Breast epithelium (tissue), 3 donors: ENCODE results near the gene XIRP2.

ENCODE experiments used
- POLR2A ChIP-seq: fragments of 450-650 bp; IDR thresholded peaks from one replicate; pipeline ENCODE4 v1.6.1; 2016; ENCODE audit warnings: antibody characterized with exemption, mild to moderate bottlenecking, moderate library complexity
- TF ChIP-seq, protein P1 (sequence below), 3 donors: fragments of 450-650 bp; IDR thresholded peaks; one replicate each; pipeline ENCODE4 v1.5.1; 2016 to 2017; ENCODE audit warnings: antibody characterized with exemption in 3 of 3, mild to moderate bottlenecking in 3 of 3, moderate library complexity in 3 of 3

- TF ChIP-seq, protein P1, sequence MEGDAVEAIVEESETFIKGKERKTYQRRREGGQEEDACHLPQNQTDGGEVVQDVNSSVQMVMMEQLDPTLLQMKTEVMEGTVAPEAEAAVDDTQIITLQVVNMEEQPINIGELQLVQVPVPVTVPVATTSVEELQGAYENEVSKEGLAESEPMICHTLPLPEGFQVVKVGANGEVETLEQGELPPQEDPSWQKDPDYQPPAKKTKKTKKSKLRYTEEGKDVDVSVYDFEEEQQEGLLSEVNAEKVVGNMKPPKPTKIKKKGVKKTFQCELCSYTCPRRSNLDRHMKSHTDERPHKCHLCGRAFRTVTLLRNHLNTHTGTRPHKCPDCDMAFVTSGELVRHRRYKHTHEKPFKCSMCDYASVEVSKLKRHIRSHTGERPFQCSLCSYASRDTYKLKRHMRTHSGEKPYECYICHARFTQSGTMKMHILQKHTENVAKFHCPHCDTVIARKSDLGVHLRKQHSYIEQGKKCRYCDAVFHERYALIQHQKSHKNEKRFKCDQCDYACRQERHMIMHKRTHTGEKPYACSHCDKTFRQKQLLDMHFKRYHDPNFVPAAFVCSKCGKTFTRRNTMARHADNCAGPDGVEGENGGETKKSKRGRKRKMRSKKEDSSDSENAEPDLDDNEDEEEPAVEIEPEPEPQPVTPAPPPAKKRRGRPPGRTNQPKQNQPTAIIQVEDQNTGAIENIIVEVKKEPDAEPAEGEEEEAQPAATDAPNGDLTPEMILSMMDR (IDR thresholded peaks at IDR 0.05), result no peak
- TF ChIP-seq POLR2A, result no peak
Observed at GRCh38 chr2:167200019-167200418, 311.7 kb downstream of the XIRP2 start.
